SH-SY5Y (cell line): ENCODE results near the gene TIAL1.

Experiments
- GATA2 ChIP-seq: IDR thresholded peaks from 2 replicates; pipeline ENCODE4 v1.6.1; 2011; ENCODE audit warnings: mild to moderate bottlenecking, low read depth, low read length
- GATA3 ChIP-seq: IDR thresholded peaks from 2 replicates; pipeline ENCODE4 v1.6.1; 2011; ENCODE audit warnings: low read depth, mild to moderate bottlenecking, low read length, moderate library complexity

DNA sequence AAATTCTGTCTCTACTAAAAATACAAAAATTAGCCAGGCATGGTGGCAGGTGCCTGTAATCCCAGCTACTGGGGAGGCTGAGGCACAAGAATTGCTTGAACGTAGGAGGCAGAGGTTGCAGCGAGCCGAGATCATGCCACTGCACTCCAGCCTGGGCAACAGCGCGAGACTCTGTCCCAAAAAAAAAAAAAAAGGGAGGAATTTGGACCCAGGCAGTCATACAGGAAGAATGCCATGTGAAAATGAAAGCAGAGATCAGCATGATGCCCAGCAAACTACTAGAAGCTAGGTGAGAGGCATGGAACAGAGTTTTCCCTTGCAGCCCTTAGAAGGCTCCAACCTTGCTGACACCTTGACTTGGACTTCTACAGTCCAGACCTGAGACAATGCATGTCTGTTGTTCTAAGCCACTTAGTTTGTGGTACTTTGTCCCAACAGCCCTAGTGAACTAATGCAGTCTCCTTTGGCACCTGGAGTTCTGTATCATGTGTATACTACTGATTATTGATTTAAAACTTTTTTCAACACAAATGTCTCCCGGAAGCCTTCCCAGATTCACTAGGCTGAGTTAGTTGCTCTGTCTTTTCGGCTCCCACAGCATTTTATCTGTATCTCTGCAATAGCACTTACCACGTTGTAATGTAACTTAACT lies 44.2 kb upstream of the TIAL1 start:
- TF ChIP-seq GATA2 (no peak), GATA3 (no peak)
